Measurements from ENCODE around the gene HAGHL.

The HAGHL gene

DNA sequence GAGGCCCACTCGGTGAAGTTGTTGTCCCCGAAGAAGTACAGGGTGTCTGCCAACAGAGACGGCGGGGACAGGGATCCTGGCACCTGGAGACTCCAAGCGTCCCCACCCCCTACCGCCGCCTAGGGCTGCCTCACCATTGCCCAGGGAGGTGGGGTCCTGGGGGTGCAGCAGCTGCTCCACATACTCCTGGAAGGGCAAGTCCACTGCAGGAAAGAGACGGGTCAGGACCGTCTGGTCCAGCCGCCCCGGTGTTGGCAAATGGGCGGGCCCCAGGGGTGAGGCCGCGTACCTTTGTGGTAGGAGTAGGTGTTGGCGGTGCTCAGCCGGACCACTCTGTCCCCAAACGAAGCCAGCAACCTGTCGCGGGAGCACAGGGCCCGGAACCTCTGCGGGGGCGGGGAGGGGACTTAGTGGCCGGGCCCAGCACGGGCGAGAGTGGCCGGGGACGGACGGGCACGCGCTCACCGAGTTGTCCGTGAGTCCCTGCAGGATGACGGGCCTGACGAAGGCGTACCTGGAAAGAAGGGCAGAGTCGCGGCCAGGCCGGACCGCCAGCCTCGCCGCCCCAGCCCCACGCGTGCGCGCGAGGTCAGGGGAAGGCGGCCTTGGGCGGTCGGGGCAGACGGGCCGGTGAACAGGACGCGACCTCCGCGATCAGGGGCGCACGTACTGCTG is 43.4 kb upstream of the HAGHL start:
- H3K9me3 ChIP-seq (ENCODE audit: insufficient read depth, low read length, severe bottlenecking): no peaks in the 10 kb centered on the region
- peak overlapping the region; percentile 61 to 98; a peak in 3 of 4 replicates for H3K4me3 ChIP-seq (ENCODE audit: low read depth in 1 of 2, low read length in 2 of 2)
- H3K4me1 ChIP-seq (ENCODE audit: insufficient read depth, low read length): peaks cover 77% of the 10 kb centered on the region
- TF ChIP-seq, protein P1, sequence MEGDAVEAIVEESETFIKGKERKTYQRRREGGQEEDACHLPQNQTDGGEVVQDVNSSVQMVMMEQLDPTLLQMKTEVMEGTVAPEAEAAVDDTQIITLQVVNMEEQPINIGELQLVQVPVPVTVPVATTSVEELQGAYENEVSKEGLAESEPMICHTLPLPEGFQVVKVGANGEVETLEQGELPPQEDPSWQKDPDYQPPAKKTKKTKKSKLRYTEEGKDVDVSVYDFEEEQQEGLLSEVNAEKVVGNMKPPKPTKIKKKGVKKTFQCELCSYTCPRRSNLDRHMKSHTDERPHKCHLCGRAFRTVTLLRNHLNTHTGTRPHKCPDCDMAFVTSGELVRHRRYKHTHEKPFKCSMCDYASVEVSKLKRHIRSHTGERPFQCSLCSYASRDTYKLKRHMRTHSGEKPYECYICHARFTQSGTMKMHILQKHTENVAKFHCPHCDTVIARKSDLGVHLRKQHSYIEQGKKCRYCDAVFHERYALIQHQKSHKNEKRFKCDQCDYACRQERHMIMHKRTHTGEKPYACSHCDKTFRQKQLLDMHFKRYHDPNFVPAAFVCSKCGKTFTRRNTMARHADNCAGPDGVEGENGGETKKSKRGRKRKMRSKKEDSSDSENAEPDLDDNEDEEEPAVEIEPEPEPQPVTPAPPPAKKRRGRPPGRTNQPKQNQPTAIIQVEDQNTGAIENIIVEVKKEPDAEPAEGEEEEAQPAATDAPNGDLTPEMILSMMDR (IDR thresholded peaks at IDR 0.05; ENCODE audit: borderline replicate concordance, extremely low read depth, low read length, poor library complexity, severe bottlenecking): no peak
- TF ChIP-seq EZH2 (IDR thresholded peaks at IDR 0.05; ENCODE audit: borderline replicate concordance, low read depth, low read length, severe bottlenecking): no peak
- peak overlapping the region; percentile 85 for H3K9ac ChIP-seq (ENCODE audit: low read depth, low read length)
- peaks cover 69% of the 10 kb centered on the region for H3K36me3 ChIP-seq (ENCODE audit: insufficient read depth, low read length)
- peak overlapping the region; percentile 77 for H3K27ac ChIP-seq (ENCODE audit: low read length)
- H3K27me3 ChIP-seq (ENCODE audit: insufficient read depth, low read length, poor library complexity): no peaks in the 10 kb centered on the region
- DNase-seq (no peak), ATAC-seq (ENCODE audit: insufficient read depth, low read depth) (no peak)
- peaks cover 42% of the 10 kb centered on the region for H3K79me2 ChIP-seq (ENCODE audit: insufficient read depth, low read length)
- H3K4me2 ChIP-seq (ENCODE audit: insufficient read depth, low read length): peak overlapping the region; percentile 99
- H2AFZ ChIP-seq (ENCODE audit: low read depth, low read length): peak overlapping the region; percentile 70
- peaks cover 51% of the 10 kb centered on the region for H4K20me1 ChIP-seq (ENCODE audit: insufficient read depth, low read length)

DNA sequence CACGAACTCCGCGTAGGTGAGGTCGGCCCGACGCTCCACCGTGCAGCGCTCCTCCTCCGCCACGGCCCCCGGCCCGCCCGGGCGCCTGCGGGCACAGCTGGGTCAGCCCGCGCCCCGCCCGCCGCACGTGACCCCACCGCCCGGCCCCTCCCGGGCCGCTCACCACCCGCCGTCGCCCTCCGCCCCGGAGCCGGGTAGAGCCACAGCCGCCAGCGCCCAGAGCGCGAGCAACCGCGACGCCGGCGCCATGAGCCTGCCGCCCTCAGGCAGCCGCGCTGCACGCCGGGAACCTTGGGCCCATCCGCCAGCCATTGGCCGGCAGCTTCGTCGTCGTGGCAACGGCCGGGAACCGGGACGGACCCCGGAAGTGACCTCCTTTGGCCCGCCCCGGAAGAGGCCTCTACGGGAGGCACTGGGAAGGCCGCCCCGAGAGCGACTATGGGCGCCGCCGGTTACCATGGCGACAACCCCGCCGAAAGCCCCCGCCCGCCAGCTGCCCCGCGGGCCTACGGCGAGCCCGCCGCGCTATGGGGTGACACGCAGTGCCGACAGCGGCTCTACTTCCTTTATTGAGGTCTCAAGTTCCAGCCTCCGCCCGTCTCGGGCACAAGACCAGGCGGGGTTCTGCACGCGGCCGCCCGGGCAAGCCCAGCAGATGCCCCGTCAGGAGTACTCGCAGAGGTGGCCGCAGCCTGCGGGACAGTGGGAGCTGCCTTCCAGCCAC is 42.7 kb upstream of the HAGHL start, which contains the start of gene JMJD8:
Gene JMJD8, minus strand, starts transcription at position 264 of the 724 bp plus-strand sequence. Its CDS starts 15 bp downstream, at position 249.
- Histone ChIP-seq H3K79me2 (ENCODE audit: insufficient read depth, low read length) (peaks cover 49% of the 10 kb centered on the region), H4K20me1 (ENCODE audit: insufficient read depth, low read length) (peaks cover 47% of the 10 kb centered on the region), H3K4me2 (ENCODE audit: insufficient read depth, low read length) (peak within 1 kb of the TSS; percentile 99), H2AFZ (ENCODE audit: low read depth, low read length) (peak within 1 kb of the TSS; percentile 70), H3K4me3 (ENCODE audit: low read depth in 1 of 2, low read length in 2 of 2) (peak within 1 kb of the TSS; percentile 61 to 98; a peak in 3 of 4 replicates), H3K27me3 (ENCODE audit: insufficient read depth, low read length, poor library complexity) (no peaks in the 10 kb centered on the region), H3K36me3 (ENCODE audit: insufficient read depth, low read length) (peaks cover 69% of the 10 kb centered on the region), H3K9me3 (ENCODE audit: insufficient read depth, low read length, severe bottlenecking) (no peaks in the 10 kb centered on the region), H3K4me1 (ENCODE audit: insufficient read depth, low read length) (peaks cover 77% of the 10 kb centered on the region), H3K27ac (ENCODE audit: low read length) (peak within 1 kb of the TSS; percentile 77), H3K9ac (ENCODE audit: low read depth, low read length) (peak within 1 kb of the TSS; percentile 85)
- no peak for TF ChIP-seq EZH2 (IDR thresholded peaks at IDR 0.05; ENCODE audit: borderline replicate concordance, low read depth, low read length, severe bottlenecking)
- TF ChIP-seq, protein P1 (IDR thresholded peaks at IDR 0.05; ENCODE audit: borderline replicate concordance, extremely low read depth, low read length, poor library complexity, severe bottlenecking): no peak
- ATAC-seq (ENCODE audit: insufficient read depth, low read depth) (peak; percentile 79), DNase-seq (peak; percentile 98)

DNA sequence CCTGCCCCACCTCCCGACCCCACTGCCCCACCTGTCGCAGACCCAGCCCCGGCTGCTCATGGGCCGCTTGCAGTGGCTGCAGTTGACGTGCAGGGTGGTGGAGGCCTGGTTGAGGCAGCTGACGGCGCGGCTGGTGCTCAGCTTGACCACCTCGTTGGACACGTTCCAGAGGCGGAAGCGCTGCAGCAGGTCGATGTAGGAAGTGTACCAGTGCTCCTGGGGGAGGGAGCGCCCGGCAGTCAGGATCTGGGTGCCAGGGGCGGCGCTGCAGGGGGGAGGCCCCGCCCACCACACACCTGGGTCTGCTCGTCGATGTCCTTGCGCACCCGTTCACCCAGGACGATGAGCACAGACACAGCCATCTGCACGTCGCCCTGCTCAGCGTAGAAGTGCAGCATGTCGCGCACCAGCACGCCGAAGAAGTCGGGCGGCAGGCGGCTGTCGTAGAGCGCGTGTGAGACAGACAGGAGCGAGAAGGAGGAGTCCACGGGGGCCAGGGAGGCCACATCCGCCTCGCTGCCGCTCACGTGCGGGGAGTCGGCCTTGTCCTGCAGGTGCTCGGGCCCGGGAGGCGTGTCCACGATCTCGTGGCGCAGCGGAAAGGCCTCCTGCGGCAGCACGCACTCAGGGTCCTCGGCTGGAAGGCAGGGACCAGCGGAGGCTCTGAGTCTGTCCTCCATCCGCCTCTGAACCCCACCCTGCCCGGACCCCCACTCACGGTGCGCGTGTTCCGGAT is 41.8 kb upstream of the HAGHL start:
- TF ChIP-seq, protein P1 (IDR thresholded peaks at IDR 0.05; ENCODE audit: borderline replicate concordance, extremely low read depth, low read length, poor library complexity, severe bottlenecking): no peak
- peaks cover 57% of the 10 kb centered on the region for H3K79me2 ChIP-seq (ENCODE audit: insufficient read depth, low read length)
- H4K20me1 ChIP-seq (ENCODE audit: insufficient read depth, low read length): peaks cover 45% of the 10 kb centered on the region
- peak overlapping the region in 1 of 2 experiments; percentile 98; a peak in 2 of 4 replicates for H3K4me3 ChIP-seq (ENCODE audit: low read depth in 1 of 2, low read length in 2 of 2)
- no peak for DNase-seq
- H3K27ac ChIP-seq (ENCODE audit: low read length): no peak overlapping the region
- H3K36me3 ChIP-seq (ENCODE audit: insufficient read depth, low read length): peaks cover 69% of the 10 kb centered on the region
- H3K9ac ChIP-seq (ENCODE audit: low read depth, low read length): no peak overlapping the region
- H2AFZ ChIP-seq (ENCODE audit: low read depth, low read length): no peak overlapping the region
- no peaks in the 10 kb centered on the region for H3K9me3 ChIP-seq (ENCODE audit: insufficient read depth, low read length, severe bottlenecking)
- no peak for ATAC-seq (ENCODE audit: insufficient read depth, low read depth)
- H3K4me2 ChIP-seq (ENCODE audit: insufficient read depth, low read length): peak overlapping the region; percentile 99
- no peaks in the 10 kb centered on the region for H3K27me3 ChIP-seq (ENCODE audit: insufficient read depth, low read length, poor library complexity)
- H3K4me1 ChIP-seq (ENCODE audit: insufficient read depth, low read length): peaks cover 76% of the 10 kb centered on the region
